Activated naive CD4-positive, alpha-beta T cell (primary cell): ENCODE measurements around the gene TBC1D1.
A peak's percentile ranks its signal among the peaks of the same experiment; 100 is the strongest.

ENCODE experiments used
- DNase-seq, 4 experiments: peaks; one replicate each; lab custom pipeline; 2025; lab: John Stamatoyannopoulos, UW

TBC1D1 gene

DNA sequence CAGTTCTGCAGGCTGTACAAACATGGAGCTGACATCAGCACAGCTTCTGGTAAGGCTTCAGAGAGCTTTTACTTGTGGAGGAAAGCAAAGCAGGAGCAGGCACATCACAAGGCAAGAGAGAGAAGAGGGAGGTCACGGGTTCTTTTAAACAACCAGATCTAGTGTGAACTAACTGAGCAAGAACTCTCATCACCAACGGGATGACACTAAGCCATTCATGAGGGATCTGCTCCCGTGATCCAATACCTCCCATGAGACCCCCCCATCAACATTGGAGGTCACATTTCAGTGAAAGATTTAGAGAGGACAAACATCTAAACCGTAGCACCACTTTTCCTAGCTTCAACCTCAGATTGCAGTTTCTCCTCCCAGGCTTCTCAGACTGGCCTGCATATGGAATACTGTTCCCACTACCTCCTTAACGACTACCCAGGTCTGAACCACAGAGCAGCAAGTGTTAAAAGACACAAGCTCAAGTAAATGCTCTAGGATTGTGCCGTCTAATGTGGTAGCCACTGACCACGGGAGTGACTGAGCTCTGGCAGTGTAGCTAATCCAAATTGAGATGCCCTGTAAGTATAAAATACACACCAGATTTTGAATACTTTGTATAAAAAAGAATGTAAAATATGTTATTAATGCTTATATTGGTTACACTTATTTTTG is 262.0 kb downstream of the TBC1D1 start:
- no peak for DNase-seq

DNA sequence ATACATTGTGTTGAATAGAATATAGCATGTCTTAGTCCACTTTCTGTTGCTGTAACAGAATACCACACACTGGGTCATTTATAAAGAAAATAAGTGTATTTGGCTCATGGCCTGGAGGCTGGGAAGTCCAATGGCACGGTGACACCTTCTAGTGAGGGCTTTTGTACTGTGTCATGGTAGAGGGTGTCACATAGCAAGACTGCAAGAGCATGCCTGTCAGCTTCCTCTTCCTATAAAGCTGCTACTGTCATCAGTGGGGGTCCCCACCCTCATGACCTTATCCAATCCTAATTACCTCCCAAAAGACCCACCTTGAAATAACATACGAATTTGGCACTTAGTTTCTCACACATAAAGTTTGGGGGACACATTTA is 262.5 kb downstream of the TBC1D1 start:
- DNase-seq = no peak

DNA sequence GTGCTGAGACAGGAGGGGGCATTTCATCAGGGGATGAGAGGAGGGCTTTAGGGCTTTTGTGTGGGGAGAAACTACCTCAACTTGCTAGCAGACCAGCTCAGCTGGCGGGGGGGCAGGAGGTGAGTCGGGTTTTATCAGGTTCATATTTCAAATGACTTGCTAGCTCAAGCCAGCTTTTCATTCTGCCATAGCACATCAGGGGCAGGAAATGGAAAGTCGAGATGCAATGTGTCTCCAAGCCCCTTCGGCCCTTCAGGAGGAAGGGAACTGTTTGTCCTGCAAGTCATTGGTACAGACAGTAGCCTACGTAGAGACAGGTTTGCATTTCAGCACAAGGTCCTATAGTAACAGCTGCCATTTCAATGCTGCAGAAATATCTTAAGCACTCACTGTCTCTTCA is 263.4 kb downstream of the TBC1D1 start:
- DNase-seq = no peak

DNA sequence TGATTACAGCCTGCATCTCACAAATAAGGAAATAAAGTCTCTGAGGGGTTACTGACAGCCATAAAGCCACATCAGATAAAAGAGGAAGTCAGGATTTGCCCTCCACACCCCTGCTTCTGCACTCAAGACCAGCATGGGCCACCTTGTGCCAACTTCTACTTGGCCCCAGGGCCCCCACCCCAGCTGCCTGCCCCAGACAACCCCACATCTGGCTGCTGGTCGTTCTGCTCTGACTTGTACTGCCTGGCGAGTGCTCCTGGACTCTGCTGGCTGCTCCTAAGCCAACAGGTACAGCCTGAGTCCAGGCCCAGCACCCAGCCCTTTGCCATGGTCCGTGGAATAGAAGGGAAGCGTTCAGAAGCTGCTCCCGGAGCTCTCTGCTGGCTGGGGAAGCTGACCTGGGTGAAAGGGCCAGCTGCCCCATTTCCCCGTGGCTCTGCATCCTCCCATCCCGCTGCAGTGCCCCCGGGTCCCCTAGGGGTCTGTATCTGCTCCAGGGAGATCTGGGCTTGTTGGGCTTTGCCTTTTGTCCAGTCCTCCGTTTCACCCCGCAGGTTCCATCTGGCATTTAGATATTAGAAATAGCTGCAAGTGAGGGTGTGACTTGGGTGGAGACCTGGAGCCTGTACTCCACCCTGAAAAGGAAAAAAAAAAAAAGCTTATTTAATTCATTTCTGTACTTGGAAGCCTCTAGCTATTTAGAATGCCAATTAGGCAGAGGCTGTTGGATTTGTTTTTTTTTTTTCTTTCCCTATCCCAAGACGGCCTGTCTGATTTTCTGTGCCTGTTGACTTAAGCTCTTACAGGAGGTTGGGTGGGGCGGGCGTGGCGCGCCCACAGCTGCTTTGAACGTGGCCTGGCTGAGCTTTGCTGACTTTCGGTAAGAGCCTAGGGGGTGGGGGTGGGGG is 264.1 kb downstream of the TBC1D1 start:
- peak in 1 of 4 experiments; percentile 5 for DNase-seq

DNA sequence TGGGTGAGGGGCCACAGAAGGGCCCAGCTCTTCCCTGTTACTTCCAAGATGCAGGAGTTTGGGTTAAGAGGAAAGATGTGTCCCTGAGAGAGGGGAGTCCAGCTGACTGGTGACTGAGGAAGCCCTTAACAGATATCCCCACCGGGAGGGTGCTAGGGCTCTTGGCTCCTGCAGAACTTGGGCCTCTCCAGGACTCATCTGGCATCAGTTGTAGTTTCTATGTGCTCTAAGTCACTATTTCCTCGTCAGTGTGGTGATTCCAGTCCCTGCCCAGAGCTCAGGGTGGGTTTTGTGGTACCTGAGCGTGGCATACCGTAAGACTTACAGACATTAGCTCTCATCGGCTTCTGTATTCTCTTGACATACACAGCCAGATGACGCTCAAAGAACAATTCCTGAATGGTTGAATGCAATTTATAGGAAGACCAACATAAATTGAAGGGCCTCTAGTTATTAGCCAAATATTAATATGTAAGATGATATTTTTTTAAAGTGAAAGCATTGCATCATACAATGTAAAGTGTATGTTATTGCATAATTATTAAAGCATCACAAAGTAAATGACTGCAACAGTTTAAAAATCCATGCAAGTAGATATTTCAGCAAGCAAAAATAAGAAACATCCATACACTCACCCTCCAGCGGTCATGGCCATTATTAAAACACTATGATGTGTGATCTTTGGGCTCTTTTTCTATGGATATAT is 264.9 kb downstream of the TBC1D1 start:
- DNase-seq = no peak

DNA sequence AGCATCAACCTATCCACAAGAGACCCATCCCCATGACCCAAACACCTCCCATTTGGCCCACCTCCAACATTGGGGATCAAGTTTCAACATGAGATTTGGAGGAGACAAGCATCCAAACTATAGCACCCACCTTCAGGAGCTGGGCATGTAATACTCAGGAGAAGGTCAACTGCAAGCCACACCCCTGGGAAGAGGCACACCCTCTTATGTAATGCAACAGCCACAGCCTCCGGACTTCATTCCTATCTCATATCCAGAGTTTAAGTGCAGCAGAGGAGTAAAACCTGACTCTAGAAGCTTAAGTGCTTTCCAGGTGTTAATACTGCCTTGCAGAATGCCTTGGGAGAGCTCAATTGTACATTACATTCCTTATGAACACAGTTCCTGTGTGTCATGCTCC is 266.7 kb downstream of the TBC1D1 start:
- DNase-seq = no peak

DNA sequence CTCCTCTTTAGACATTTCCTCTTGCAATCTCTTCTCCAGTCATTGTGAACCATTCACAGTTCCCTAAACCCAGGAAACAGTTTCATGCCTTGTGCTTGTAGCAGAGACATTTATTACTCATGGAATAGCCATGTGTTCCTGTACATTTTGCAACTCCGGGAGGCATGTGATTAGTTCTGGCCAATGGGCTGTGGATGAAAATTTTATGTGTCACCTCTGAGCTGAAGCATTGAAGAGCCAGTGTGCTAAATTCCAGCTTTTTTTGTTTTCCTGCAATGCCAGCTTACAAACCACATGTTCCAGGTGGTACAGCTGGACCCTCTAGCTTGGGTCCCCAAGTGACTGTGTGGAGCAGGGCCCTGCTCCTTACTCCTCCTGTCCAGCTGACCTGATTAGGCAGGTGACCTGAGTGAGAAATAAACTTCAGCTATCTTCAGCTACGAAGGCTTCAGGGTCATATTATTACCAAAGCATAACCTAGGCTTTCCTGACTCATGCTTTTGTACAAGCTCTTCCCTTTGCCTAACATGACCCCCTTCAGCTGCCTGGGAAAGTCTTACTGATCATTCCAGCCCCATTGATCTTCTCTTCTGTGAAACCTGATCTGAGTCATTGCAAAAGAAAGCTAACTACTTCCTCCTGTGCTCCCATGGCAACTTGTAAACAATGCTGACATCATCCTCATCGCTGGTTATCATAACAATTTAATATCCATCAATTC is 269.8 kb downstream of the TBC1D1 start:
- DNase-seq = no peak

DNA sequence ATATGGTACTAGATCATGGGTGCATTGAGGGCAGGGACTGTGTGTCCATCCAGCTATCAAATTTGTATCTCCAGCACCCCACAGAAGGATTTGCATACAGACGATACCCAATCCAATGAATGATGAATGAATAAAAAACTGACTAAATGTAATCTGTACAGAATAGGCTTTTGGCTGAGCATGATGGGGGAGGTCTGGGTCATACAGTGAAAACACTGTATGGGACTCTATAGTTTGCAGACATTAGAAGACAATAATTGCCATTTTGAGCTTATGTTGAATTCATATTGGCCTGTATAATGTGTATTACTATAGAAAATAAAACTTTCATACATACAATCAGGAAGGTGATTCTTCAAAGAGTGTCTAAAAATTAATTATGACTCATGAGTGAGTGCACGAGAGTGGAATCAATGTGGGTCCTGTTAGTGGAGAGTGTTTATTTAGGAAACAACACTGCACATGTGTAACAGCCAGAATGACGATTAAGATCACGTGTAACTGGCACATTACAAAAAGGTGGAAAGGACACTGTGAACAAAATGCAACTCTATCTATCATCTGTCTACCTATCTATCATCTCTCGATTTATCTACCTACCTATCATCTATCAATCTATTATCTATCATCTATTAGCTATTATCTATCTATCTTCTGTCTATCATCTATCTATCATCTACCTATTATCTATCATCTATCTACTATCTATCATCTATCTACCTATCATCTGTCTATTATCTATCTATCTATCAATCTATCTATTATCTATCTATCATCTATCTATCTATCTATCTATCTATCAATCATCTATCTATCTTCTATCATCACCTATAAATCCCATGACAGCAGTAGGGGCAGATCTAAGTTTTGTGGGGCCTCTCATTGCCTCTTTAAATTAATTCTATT is 270.6 kb downstream of the TBC1D1 start:
- DNase-seq = no peak

DNA sequence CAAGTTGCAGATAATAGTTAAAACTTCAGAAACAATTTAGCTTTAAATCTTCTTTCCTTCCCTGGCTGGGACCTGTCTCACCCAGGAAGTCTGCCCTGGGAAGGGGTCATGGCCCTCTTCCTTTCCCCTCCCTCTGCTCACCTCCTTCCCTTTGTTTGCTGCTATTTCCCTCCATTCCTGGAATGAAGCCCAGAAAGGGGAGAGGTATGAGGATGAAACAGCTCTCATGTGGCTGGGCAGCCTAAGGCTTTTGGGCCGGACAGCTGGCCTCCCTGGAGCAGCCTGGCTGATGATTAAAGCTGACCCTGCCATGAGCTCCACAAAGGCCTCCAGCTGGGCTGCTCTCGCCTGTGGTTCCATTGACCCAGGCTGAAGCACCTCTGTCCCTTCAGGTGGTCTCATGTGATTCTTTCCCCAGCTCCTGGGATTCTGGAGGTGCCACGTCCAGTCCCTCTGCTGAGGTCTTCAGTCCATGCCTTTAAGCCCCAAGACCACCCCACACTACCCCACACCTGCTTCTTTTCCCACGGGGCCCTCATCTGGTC is 271.4 kb downstream of the TBC1D1 start:
- DNase-seq = no peak

DNA sequence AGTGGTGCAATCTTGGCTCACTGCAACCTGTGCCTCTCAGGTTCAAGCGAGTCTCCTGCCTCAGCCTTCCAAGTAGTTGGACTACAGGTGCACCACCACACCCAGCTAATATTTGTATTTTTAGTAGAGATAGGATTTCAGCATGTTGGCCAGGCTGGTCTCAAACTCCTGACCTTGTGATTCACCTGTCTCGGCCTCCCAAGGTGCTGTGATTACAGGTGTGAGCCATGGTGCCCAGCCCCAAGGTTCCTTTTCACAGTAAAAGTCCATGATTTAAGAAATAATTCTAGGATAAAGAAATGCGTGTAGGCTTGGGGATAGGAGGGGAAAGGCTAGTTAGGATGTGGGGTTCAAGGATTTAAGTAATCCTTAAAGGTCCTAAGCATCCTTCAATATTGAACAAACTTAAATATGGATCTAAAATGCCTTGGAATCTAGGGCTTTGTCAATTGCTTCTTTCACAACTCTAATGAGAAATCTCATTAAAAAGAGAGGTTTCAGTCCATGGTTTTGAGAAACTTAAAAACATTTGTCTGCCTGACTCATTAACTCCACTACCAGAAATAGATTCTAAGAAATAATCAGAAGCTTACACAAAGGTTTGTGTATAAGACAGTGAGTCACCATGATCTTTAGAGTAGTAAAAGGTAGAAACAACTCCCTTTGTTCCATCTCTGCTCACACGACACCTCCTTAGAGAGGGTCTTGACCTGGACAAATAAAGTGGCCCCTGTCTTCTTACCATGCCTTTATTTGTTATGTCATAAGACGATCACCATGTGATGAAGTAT is 272.5 kb downstream of the TBC1D1 start:
- no peak for DNase-seq

DNA sequence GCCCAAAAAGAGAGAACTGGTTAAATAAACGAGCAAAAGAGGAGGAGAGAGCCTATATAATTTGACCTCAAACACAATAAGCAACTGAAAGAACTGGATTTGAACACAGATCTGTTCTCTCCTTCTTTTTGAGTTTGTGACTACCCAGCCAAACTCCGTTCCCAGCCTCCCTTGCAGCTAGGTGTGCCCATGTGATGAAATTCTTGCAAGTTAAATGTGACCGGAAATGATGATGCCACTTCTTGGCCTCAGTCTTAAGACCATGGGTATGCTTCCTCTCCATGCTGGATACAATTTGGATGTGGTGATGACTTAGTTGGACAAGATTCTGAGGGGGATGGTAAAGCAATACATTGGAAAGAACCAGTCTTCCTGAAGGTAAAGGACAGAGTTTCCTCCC is 273.5 kb downstream of the TBC1D1 start:
- DNase-seq = no peak

DNA sequence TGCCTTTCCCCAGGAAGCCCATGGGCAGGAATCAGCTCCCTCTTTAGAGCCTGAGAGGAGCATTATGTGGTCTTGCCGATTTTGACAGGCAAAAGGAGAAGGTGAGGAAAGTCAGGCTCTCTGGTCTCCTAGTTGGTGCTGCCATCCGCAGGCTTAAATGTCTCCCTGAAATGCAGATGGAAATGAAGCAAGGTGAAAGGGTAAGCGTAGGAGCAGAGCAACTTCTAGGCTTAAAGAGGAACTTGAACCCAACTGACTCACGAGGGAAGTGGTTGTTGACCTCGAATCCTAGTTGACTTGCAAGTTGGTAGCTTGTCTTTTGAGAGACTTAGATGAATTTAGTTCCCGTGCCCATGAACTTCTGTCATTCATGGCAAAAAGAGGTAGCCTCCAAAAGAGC is 275.2 kb downstream of the TBC1D1 start:
- no peak for DNase-seq

DNA sequence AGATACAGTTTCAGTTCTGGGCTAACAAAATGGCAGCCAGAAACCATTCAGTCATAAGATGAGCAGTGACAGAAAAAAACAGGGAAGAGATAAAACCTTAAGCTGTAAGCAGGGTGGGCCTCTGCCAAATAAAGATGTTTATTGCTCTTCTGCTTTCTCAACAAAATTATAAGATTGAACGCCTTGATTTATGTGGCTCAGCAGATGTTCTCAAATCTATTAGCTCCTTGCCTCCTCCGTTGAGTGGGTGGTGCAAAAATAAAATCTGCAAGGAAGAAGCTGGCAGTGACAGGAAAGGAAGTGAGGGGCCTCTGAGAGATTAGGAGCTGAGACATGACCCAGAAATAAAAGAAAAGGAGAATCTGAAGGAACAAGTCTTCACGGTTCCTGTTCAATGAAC is 275.9 kb downstream of the TBC1D1 start:
- no peak for DNase-seq

DNA sequence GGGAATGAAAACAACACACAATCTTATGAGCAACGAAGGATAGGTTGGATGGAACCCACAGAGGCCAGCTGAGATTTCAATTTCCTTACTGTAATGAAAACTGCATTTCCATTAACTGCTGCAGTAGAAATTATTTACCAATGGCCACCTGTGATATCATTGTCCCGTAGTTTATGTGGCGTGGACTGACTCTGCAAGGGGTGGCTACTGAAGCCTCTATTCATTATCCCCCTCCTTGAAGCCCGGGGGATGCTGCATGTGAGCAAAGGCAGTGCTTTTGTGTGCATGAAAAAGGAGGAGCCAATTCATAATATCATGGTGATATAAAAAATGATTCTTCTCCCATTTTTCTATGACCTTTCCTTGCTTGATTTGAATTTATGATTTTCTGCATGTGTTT is 277.1 kb downstream of the TBC1D1 start:
- no peak for DNase-seq

DNA sequence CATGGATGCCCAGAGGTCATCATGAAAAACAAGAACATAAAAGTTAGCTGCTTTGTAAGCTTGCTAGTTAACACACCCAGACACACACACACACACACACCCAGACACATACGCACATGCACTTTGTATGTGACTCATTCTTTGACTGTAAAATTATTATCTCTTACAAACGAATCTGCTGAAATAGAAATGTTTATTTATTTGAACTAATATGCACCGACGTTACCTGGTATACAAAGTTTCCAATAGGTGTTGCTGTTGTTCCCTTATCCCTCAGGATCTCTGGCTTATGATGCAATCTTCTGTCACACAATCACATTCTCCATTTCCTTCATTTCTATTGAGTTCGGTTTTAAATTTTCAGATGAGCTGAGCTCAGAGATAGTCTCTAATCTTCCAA is 278.6 kb downstream of the TBC1D1 start:
- no peak for DNase-seq

DNA sequence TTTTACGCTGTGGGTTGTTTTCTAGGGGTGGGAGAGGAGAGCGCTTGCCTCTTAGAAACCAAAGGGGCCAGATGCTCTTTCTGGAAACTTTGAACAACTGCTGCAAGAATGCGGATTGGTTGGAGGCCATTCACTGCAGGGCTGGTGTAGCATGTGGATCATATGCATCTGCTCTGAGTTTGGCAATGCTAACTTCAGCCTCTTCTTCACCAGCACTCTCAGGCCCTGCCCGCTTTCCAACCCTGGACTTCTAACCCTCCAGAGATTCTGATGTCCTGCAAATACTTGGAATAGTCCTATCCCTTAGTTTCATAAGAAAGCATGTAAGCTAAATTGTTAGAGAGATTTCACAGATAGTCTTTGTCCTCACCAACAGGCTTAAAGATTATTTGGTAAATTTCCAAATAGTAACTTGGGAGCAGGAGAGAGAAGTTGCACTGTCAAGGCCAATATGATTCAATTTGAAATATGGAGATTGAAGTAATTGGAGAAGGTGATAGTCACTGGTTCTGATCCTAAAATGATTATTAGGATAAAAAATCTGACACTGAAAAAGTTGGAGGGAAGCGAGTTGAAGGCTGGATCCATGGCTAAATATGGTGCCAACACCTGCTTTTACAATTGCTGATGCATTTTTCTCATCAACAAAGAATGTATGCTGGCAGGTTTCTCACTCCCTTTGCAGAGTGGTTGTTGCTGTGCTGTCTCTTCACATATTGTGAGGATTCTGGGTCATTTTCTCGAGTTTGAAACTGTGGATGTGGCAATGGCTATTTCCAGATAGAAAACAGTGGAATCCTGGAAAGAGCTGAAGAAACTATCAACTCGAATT is 279.7 kb downstream of the TBC1D1 start:
- DNase-seq = no peak

DNA sequence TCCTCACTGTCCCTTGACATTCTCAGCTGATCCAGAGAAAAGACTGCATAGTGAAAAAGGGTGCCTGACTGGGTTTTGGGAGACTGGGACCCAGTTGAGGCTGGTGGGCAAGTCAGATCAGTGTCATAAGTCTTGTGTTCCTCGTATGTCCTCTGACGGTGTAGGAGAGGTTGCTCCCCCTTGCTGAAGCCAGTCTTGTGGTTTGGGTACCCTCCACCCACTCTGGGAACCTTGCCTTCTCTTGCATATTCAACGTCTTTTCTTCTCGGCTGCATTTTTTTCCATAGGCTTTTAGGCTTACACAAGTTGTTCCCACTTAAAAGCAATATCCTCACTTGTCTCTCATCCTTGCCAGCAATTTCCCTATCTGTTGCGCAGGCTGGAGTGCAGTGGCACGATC is 281.2 kb downstream of the TBC1D1 start:
- no peak for DNase-seq

DNA sequence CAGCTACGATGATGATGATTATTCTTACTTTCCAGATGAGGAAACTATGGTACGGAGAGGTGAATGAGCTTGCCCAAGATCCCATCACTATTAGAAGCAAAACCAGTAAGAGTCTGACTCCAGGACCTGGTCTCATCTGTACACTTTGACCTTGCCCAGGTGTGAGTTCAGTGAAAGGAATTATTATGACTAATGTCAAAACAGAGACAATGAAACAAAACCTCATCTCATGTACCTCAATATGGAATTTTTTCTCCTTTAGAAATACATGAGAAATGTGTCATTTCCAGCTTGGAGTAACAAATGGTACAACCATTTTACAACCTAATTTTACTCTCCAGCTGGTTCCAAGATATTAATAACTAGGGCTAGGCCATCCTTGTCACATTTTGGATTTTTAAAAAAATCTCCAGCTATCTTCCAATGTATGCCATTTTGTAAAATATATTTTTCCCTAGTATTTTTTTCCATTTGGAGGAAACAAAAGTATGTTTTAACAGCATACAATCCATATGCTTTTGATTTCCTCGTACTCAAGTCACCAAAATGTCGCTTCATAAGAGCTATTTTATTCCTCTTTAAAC is 283.1 kb downstream of the TBC1D1 start:
- DNase-seq = no peak

DNA sequence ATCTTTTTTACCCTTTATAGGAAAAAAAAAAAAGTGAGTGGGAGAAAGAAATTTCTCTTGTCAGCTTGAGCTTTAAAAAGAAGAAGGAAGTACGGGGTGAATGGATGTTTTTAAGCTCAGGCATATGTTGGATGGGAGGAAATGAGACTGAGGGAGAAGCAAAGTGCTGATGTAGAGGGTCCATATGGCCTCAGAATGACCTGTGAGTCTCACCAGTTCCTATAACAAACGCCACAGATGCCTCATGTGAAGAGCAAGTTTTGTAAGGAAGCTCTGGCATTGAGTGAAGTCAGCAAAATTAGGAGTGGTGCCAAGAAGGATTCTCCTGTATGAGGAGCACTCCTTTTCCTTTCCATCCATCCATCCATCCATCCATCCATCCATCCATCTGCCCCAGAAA is 283.9 kb downstream of the TBC1D1 start:
- no peak for DNase-seq
